Left lobe of liver (tissue), 2 donors: ENCODE data around the gene SLC39A9. TPM values are rescaled to one million over a fixed set of nuclear protein-coding genes. Genes with fewer than 3 reads are reported as not detected.
"Not testable (repeated sequence)": the region's sequence is repeated elsewhere in the genome, so short reads cannot be mapped to it uniquely, and the experiment has no call there.

Experiments
- ATAC-seq: fragments of 200-7000 bp; cut with Tn5 transposase; one replicate; pipeline ENCODE4 v1.9.1; 2020; ENCODE audit warnings: mild to moderate bottlenecking, moderate library complexity
- DNase-seq: peaks from one replicate; pipeline ENCODE4 v3.0.0-alpha.2; 2020; ENCODE audit warnings: low spot score
- total RNA-seq: library from RNA; stranded (reverse); gene quantifications from one replicate; pipeline ENCODE4 v1.2.1, GENCODE V29; 2021
- donor health status: DM: no; HTN: no; CAD: no; lungs with moderate emphysema.
- donor health status: DM: no; HTN: yes; CAD: no.

SLC39A9 gene
- total RNA-seq, 1 donor from 2014 or later: 55.2 TPM

- ATAC-seq (no peak), DNase-seq (no peak)
These were observed 74.8 kb downstream of the SLC39A9 start for GRCh38 chr14:69473260-69473659.

- DNase-seq (no peak), ATAC-seq (no peak)
These were observed 75.5 kb downstream of the SLC39A9 start for GRCh38 chr14:69473946-69474345.

GRCh38 chr14:69475194-69475818 lies 76.8 kb downstream of the SLC39A9 start:
- no peak for DNase-seq

GRCh38 chr14:69476824-69477450 lies 78.4 kb downstream of the SLC39A9 start:
- ATAC-seq, DNase-seq: not testable (repeated sequence)

More at GRCh38 chr14:69475194-69475818, 76.8 kb downstream of the SLC39A9 start:
- ATAC-seq: no peak

GRCh38 chr14:69478055-69478454 lies 79.6 kb downstream of the SLC39A9 start:
- not testable (repeated sequence) for ATAC-seq, DNase-seq

GRCh38 chr14:69479696-69480095 lies 81.2 kb downstream of the SLC39A9 start:
- ATAC-seq: no peak
- no peak for DNase-seq

GRCh38 chr14:69480136-69480535 lies 81.6 kb downstream of the SLC39A9 start:
- DNase-seq (no peak), ATAC-seq (no peak)

- ATAC-seq: no peak
- no peak for DNase-seq
These were observed 83.5 kb downstream of the SLC39A9 start for GRCh38 chr14:69481815-69482568.

GRCh38 chr14:69483765-69484443 lies 85.4 kb downstream of the SLC39A9 start:
- peak; percentile 68 for ATAC-seq

GRCh38 chr14:69484444-69485314 lies 86.2 kb downstream of the SLC39A9 start, which contains the start of gene PLEKHD1:
Gene PLEKHD1, plus strand, starts transcription at chr14:69484728. Its CDS starts 238 bp downstream, at chr14:69484966.
- DNase-seq: no peak

More at GRCh38 chr14:69483765-69484443, 85.4 kb downstream of the SLC39A9 start:
- DNase-seq: no peak

GRCh38 chr14:69485315-69485660 lies 86.8 kb downstream of the SLC39A9 start:
- DNase-seq (no peak), ATAC-seq (no peak)

More at GRCh38 chr14:69484444-69485314, 86.2 kb downstream of the SLC39A9 start, which contains the start of gene PLEKHD1:
- peak; percentile 47 for ATAC-seq

GRCh38 chr14:69485701-69486100 lies 87.2 kb downstream of the SLC39A9 start:
- DNase-seq (no peak), ATAC-seq (no peak)

- ATAC-seq (no peak), DNase-seq (no peak)
These were observed 88.7 kb downstream of the SLC39A9 start for GRCh38 chr14:69487226-69487625.

- ATAC-seq (no peak), DNase-seq (no peak)
These were observed 89.3 kb downstream of the SLC39A9 start for GRCh38 chr14:69487771-69488170.

GRCh38 chr14:69489495-69489894 lies 91.0 kb downstream of the SLC39A9 start:
- no peak for DNase-seq
- ATAC-seq: no peak

- no peak for ATAC-seq
- no peak for DNase-seq
These were observed 91.9 kb downstream of the SLC39A9 start for GRCh38 chr14:69490219-69490918.

GRCh38 chr14:69491193-69491592 lies 92.7 kb downstream of the SLC39A9 start:
- DNase-seq: no peak
- no peak for ATAC-seq

- DNase-seq: no peak
- ATAC-seq: no peak
These were observed 94.5 kb downstream of the SLC39A9 start for GRCh38 chr14:69493038-69493437.

- no peak for DNase-seq
- no peak for ATAC-seq
These were observed 95.3 kb downstream of the SLC39A9 start for GRCh38 chr14:69493791-69494190.
